ENCODE results near the gene LINGO3.
A peak's percentile ranks its signal among the peaks of the same experiment; 100 is the strongest.

GRCh38 chr19:2290441-2291184, 17.3 kb downstream of the LINGO3 start:
- TF ChIP-seq CTCF (IDR thresholded peaks at IDR 0.05) (peak in 1 of 6 experiments; percentile 2), POLR2A (IDR thresholded peaks at IDR 0.05) (no peak), POLR2AphosphoS5 (IDR thresholded peaks at IDR 0.05) (no peak), EP300 (IDR thresholded peaks at IDR 0.05) (no peak)
